Omental fat pad (tissue), 4 donors: ENCODE results near the gene PGLYRP2. TPM values are rescaled to one million over a fixed set of nuclear protein-coding genes. Genes with fewer than 3 reads are reported as not detected.

Source experiments
- ATAC-seq: fragments of 150-250 bp; one replicate; pipeline ENCODE4 v1.9.1; 2016; ENCODE audit warnings: mild to moderate bottlenecking, moderate library complexity; ENCODE audit not compliant: low FRiP score
- DNase-seq: peaks from one replicate; pipeline ENCODE4 v3.0.0-alpha.2; 2019; ENCODE audit warnings: low spot score
- total RNA-seq, 4 donors: library from RNA; depleted of rRNA; stranded (reverse); fragments of >200 nt; gene quantifications; one replicate each; pipeline ENCODE4 v1.1.0, GENCODE V29; 2016
- TF ChIP-seq, protein P1 (sequence below), 3 donors: fragments of 450-650 bp; IDR thresholded peaks; one replicate each; pipeline ENCODE4 v1.5.1; 2016 to 2017; ENCODE audit warnings: antibody characterized with exemption in 3 of 3, mild to moderate bottlenecking in 3 of 3, moderate library complexity in 2 of 3

The PGLYRP2 gene
- total RNA-seq, 4 donors from 2014 or later = not detected

- no peak for DNase-seq
- no peak for ATAC-seq
- TF ChIP-seq, protein P1, sequence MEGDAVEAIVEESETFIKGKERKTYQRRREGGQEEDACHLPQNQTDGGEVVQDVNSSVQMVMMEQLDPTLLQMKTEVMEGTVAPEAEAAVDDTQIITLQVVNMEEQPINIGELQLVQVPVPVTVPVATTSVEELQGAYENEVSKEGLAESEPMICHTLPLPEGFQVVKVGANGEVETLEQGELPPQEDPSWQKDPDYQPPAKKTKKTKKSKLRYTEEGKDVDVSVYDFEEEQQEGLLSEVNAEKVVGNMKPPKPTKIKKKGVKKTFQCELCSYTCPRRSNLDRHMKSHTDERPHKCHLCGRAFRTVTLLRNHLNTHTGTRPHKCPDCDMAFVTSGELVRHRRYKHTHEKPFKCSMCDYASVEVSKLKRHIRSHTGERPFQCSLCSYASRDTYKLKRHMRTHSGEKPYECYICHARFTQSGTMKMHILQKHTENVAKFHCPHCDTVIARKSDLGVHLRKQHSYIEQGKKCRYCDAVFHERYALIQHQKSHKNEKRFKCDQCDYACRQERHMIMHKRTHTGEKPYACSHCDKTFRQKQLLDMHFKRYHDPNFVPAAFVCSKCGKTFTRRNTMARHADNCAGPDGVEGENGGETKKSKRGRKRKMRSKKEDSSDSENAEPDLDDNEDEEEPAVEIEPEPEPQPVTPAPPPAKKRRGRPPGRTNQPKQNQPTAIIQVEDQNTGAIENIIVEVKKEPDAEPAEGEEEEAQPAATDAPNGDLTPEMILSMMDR (IDR thresholded peaks at IDR 0.05) = no peak
These were observed 54.5 kb downstream of the PGLYRP2 start for GRCh38 chr19:15424692-15425272.

GRCh38 chr19:15424121-15424520, 55.2 kb downstream of the PGLYRP2 start:
- TF ChIP-seq, protein P1 (IDR thresholded peaks at IDR 0.05) = no peak
- ATAC-seq (no peak), DNase-seq (no peak)

- ATAC-seq (no peak), DNase-seq (no peak)
- TF ChIP-seq, protein P1 (IDR thresholded peaks at IDR 0.05) = no peak
These were observed 56.2 kb downstream of the PGLYRP2 start for GRCh38 chr19:15423130-15423529.

GRCh38 chr19:15422296-15423075, 56.8 kb downstream of the PGLYRP2 start:
- ATAC-seq = no peak
- TF ChIP-seq, protein P1 (IDR thresholded peaks at IDR 0.05) = no peak
- no peak for DNase-seq

- ATAC-seq (no peak), DNase-seq (no peak)
- TF ChIP-seq, protein P1 (IDR thresholded peaks at IDR 0.05) = no peak
These were observed 57.5 kb downstream of the PGLYRP2 start for GRCh38 chr19:15421721-15422260.

- ATAC-seq (no peak), DNase-seq (no peak)
- TF ChIP-seq, protein P1 (IDR thresholded peaks at IDR 0.05) = no peak
These were observed 58.1 kb downstream of the PGLYRP2 start for GRCh38 chr19:15421136-15421695.
